Breast epithelium (tissue), 4 donors: Measurements from ENCODE around the gene WDSUB1. TPM values are rescaled to one million over a fixed set of nuclear protein-coding genes. Genes with fewer than 3 reads are reported as not detected.
A peak's percentile ranks its signal among the peaks of the same experiment; 100 is the strongest.

ENCODE experiments used
- DNase-seq, 2 donors: peaks; one replicate each; pipeline ENCODE4 v3.0.0-alpha.2; 2019; ENCODE audit warnings: low spot score in 2 of 2
- H3K27ac ChIP-seq, 2 donors: fragments of 200-600 bp; sonication (generic) in 1 of 2; one replicate each; pipeline ENCODE4 v1.5.1; 2016 to 2019; ENCODE audit warnings: mild to moderate bottlenecking in 1 of 2
- H3K27me3 ChIP-seq, 2 donors: fragments of 200-600 bp; sonication (generic) in 1 of 2; one replicate each; pipeline versions ENCODE4 v1.5.1 to v1.6.0; 2017 to 2019; ENCODE audit warnings: control low read depth in 1 of 2, mild to moderate bottlenecking in 1 of 2
- H3K36me3 ChIP-seq: fragments of 200-600 bp; one replicate; pipeline ENCODE4 v1.5.1; 2019
- H3K4me1 ChIP-seq, 2 donors: fragments of 200-600 bp; sonication (generic); one replicate each; pipeline ENCODE4 v1.5.1; 2016 to 2019; ENCODE audit warnings: control low read depth in 1 of 2
- H3K4me3 ChIP-seq, 3 donors: fragments of 200-600 bp; sonication (generic); 1 replicate in 2 of 3; 2 replicates in 1 of 3; pipeline ENCODE4 v1.5.1; 2016 to 2019; ENCODE audit warnings: mild to moderate bottlenecking in 3 of 3, moderate library complexity in 2 of 3
- H3K9me3 ChIP-seq, 2 donors: fragments of 200-600 bp; sonication (generic) in 1 of 2; one replicate each; pipeline ENCODE4 v1.5.1; 2016 to 2019; ENCODE audit warnings: control low read depth in 1 of 2
- CTCF ChIP-seq, 3 donors: fragments of 450-650 bp; IDR thresholded peaks; one replicate each; pipeline ENCODE4 v1.5.1; 2016 to 2017; ENCODE audit warnings: antibody characterized with exemption in 3 of 3, mild to moderate bottlenecking in 3 of 3, moderate library complexity in 3 of 3
- POLR2A ChIP-seq: fragments of 450-650 bp; IDR thresholded peaks from one replicate; pipeline ENCODE4 v1.6.1; 2016; ENCODE audit warnings: antibody characterized with exemption, mild to moderate bottlenecking, moderate library complexity
- POLR2AphosphoS5 ChIP-seq, 3 donors: sonication (generic); formaldehyde crosslinking; IDR thresholded peaks; one replicate each; pipeline ENCODE4 v1.6.1; 2017; ENCODE audit warnings: antibody characterized with exemption in 3 of 3
- intact Hi-C: fragments of 100-400 bp; cut with DNase I; formaldehyde crosslinking; loops from one replicate; pipeline ENCODE4 v1.15.1; 2023; ENCODE audit warnings: low total_unique reads
- total RNA-seq, 3 donors: library from RNA; depleted of rRNA; stranded (reverse); fragments of >200 nt; gene quantifications; one replicate each; pipeline ENCODE4 v1.1.0, GENCODE V29; 2016

Gene WDSUB1
- total RNA-seq, 3 donors from 2014 or later, result 8.2 to 14.3 (median 8.8) TPM

- Histone ChIP-seq H3K9me3 (no peaks in the 10 kb centered on the region), H3K4me1 (no peaks in the 10 kb centered on the region), H3K27me3 (no peaks in the 10 kb centered on the region), H3K4me3 (no peak overlapping the region), H3K36me3 (peaks cover 4% of the 10 kb centered on the region), H3K27ac (no peak overlapping the region)
- intact Hi-C loops, result loop anchor here (5.0 kb wide), 1 partner anchor 383 kb away; no protein-coding TSS in a partner anchor
- peak in 1 of 2 donors; percentile 30 for DNase-seq
- TF ChIP-seq POLR2A, result no peak
- TF ChIP-seq POLR2AphosphoS5 (IDR thresholded peaks at IDR 0.05), result no peak
- TF ChIP-seq CTCF (IDR thresholded peaks at IDR 0.05), result no peak
Measured at GRCh38 chr2:159209341-159210306, 76.9 kb downstream of the WDSUB1 start.

GRCh38 chr2:159208438-159208837 lies 78.1 kb downstream of the WDSUB1 start:
- no peak for TF ChIP-seq POLR2A
- no peak for TF ChIP-seq CTCF (IDR thresholded peaks at IDR 0.05)
- no peak for TF ChIP-seq POLR2AphosphoS5 (IDR thresholded peaks at IDR 0.05)
- no peaks in the 10 kb centered on the region for H3K4me1 ChIP-seq
- no peak overlapping the region for H3K27ac ChIP-seq
- no peaks in the 10 kb centered on the region for H3K27me3 ChIP-seq
- intact Hi-C loops, result loop anchor here (5.0 kb wide), 1 partner anchor 384 kb away; no protein-coding TSS in a partner anchor
- no peak overlapping the region for H3K4me3 ChIP-seq
- no peaks in the 10 kb centered on the region for H3K9me3 ChIP-seq
- no peak for DNase-seq
- H3K36me3 ChIP-seq, result peaks cover 4% of the 10 kb centered on the region

- no peaks in the 10 kb centered on the region for H3K9me3 ChIP-seq
- intact Hi-C loops, result loop anchor here (5.0 kb wide), 1 partner anchor 385 kb away; no protein-coding TSS in a partner anchor
- peaks cover 4% of the 10 kb centered on the region for H3K36me3 ChIP-seq
- no peak overlapping the region for H3K4me3 ChIP-seq
- H3K27ac ChIP-seq, result no peak overlapping the region
- DNase-seq, result no peak
- H3K27me3 ChIP-seq, result no peaks in the 10 kb centered on the region
- no peaks in the 10 kb centered on the region for H3K4me1 ChIP-seq
- TF ChIP-seq POLR2AphosphoS5 (IDR thresholded peaks at IDR 0.05) (no peak), CTCF (IDR thresholded peaks at IDR 0.05) (no peak), POLR2A (no peak)
Measured at GRCh38 chr2:159206736-159207380, 79.6 kb downstream of the WDSUB1 start.

- H3K27ac ChIP-seq, result no peak overlapping the region
- TF ChIP-seq CTCF (IDR thresholded peaks at IDR 0.05), result no peak
- no peak for TF ChIP-seq POLR2AphosphoS5 (IDR thresholded peaks at IDR 0.05)
- no peak for TF ChIP-seq POLR2A
- H3K27me3 ChIP-seq, result no peaks in the 10 kb centered on the region
- H3K9me3 ChIP-seq, result no peaks in the 10 kb centered on the region
- H3K4me1 ChIP-seq, result no peaks in the 10 kb centered on the region
- DNase-seq, result no peak
- intact Hi-C loops, result loop anchor here (5.0 kb wide), 1 partner anchor 388 kb away; no protein-coding TSS in a partner anchor
- H3K36me3 ChIP-seq, result peaks cover 4% of the 10 kb centered on the region
- no peak overlapping the region for H3K4me3 ChIP-seq
Measured at GRCh38 chr2:159204381-159205144, 81.9 kb downstream of the WDSUB1 start.
